ENCODE results near the gene TXNRD1.

The TXNRD1 gene

DNA sequence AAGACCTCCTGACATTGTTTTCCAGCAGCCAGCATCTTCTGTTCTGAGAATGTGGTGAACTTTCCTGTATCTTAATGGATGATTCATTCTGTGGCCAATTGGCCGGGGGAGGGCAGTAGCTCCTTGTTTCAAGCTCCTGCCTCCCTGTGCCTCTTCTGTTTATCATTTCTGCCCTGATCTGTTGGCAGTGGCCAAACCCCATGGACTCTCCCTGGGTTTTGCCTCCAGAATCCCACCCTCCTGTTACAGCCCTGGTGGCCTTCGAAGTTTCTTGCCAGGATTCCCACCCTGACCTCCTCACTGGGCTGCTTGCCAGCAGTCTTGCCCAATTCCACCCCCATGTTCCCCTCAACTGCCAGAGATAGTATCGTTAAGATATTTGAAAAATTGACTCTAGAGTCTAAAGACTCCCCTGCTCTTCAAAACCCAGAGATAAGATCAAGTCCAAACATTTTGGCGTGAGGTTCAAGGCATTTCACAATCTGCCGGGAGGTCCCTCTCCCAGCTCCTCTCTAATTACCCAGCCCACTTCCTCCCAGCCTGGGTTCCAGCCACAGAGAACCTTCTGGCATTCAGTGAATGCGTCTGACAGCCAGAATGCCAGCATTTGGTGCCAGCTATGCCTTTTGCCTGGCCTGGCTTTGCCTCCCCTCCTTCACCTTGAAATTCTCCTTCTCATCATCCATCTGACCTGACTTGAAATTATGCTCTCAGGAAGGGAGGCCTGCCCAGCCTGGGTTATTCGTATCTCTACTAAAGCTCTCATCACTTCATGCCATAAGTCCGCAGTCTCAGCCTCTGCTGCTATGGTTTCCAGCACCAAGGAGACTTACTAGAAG lies 37.7 kb upstream of the TXNRD1 start:
- no peak overlapping the region for H3K4me3 ChIP-seq (ENCODE audit: low read length)
- H3K9ac ChIP-seq (ENCODE audit: low read length): no peak overlapping the region
- H3K4me1 ChIP-seq (ENCODE audit: control insufficient read depth, low read depth, low read length): no peaks in the 10 kb centered on the region
- no peaks in the 10 kb centered on the region for H3K27me3 ChIP-seq (ENCODE audit: control insufficient read depth, insufficient read depth, low read length)
- H3K36me3 ChIP-seq (ENCODE audit: control insufficient read depth, low read depth, low read length): no peaks in the 10 kb centered on the region
- H3K27ac ChIP-seq (ENCODE audit: low read length): no peak overlapping the region
- no peaks in the 10 kb centered on the region for H3K9me3 ChIP-seq (ENCODE audit: control insufficient read depth, low read depth, low read length)

DNA sequence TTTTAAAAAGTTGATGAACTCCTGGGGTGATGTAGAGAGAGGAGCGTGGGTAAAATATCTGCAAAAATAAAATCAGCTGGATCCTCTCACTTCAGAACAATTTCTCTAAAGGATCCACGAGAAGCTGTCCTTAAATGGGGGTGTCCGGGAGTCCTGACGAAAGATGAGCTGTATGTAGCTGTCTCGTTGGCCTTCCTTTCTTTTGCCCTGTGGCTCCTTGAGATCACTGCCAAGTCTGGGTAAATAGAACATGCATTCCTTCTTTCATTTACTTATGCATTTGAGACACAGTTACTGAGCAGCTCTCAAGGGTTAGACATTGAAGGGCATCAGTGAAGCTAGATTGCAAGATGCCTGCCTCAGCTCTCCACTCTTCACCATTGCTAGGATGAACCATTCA lies 35.2 kb upstream of the TXNRD1 start:
- Histone ChIP-seq H3K27me3 (ENCODE audit: control insufficient read depth, insufficient read depth, low read length) (no peaks in the 10 kb centered on the region), H3K9ac (ENCODE audit: low read length) (no peak overlapping the region), H3K4me3 (ENCODE audit: low read length) (no peak overlapping the region), H3K36me3 (ENCODE audit: control insufficient read depth, low read depth, low read length) (no peaks in the 10 kb centered on the region), H3K4me1 (ENCODE audit: control insufficient read depth, low read depth, low read length) (no peaks in the 10 kb centered on the region), H3K9me3 (ENCODE audit: control insufficient read depth, low read depth, low read length) (peaks cover 4% of the 10 kb centered on the region), H3K27ac (ENCODE audit: low read length) (no peak overlapping the region)

DNA sequence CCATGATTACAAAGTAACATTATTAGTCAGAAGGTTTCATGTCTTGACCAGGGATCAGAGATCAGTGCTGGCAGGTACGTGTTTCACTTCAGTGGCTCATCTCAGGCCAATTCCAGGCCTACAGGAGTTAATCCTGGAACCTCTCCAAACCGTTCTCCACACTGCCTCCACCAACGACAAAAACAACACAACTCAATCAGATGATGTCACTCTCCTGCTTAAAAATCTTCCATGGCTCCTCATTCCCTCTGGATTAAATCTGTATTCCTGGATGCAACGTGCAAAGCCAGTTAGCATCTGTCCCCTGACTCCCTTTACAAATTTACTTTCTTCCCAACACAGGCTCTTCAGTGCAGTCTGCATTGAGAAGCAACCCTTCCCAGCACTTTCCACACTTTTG lies 34.3 kb upstream of the TXNRD1 start:
- H3K9me3 ChIP-seq (ENCODE audit: control insufficient read depth, low read depth, low read length): peaks cover 4% of the 10 kb centered on the region
- H3K4me3 ChIP-seq (ENCODE audit: low read length): no peak overlapping the region
- no peak overlapping the region for H3K27ac ChIP-seq (ENCODE audit: low read length)
- no peak overlapping the region for H3K9ac ChIP-seq (ENCODE audit: low read length)
- no peaks in the 10 kb centered on the region for H3K27me3 ChIP-seq (ENCODE audit: control insufficient read depth, insufficient read depth, low read length)
- no peaks in the 10 kb centered on the region for H3K4me1 ChIP-seq (ENCODE audit: control insufficient read depth, low read depth, low read length)
- H3K36me3 ChIP-seq (ENCODE audit: control insufficient read depth, low read depth, low read length): no peaks in the 10 kb centered on the region

DNA sequence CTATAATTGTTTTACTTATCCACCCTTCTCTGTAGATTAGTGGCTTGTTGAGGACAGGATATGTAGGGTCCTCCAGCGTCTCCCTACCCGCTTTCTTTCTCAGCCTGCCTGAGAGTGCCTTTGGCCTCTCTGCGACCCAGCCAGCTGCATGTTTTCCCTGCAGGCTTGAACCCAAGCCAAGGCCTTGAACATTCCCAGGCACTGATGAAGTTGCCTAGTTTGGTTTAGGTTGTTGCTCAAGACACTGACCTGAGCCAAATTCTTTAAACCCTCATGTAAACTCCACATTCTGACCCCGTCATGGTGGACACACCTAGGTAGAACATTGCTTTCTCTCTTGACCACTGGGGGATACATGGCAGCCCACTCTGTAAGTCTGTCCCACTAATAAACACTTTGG lies 33.4 kb upstream of the TXNRD1 start:
- no peak overlapping the region for H3K9ac ChIP-seq (ENCODE audit: low read length)
- no peaks in the 10 kb centered on the region for H3K27me3 ChIP-seq (ENCODE audit: control insufficient read depth, insufficient read depth, low read length)
- H3K27ac ChIP-seq (ENCODE audit: low read length): no peak overlapping the region
- no peak overlapping the region for H3K4me3 ChIP-seq (ENCODE audit: low read length)
- peaks cover 4% of the 10 kb centered on the region for H3K9me3 ChIP-seq (ENCODE audit: control insufficient read depth, low read depth, low read length)
- no peaks in the 10 kb centered on the region for H3K36me3 ChIP-seq (ENCODE audit: control insufficient read depth, low read depth, low read length)
- H3K4me1 ChIP-seq (ENCODE audit: control insufficient read depth, low read depth, low read length): no peaks in the 10 kb centered on the region

DNA sequence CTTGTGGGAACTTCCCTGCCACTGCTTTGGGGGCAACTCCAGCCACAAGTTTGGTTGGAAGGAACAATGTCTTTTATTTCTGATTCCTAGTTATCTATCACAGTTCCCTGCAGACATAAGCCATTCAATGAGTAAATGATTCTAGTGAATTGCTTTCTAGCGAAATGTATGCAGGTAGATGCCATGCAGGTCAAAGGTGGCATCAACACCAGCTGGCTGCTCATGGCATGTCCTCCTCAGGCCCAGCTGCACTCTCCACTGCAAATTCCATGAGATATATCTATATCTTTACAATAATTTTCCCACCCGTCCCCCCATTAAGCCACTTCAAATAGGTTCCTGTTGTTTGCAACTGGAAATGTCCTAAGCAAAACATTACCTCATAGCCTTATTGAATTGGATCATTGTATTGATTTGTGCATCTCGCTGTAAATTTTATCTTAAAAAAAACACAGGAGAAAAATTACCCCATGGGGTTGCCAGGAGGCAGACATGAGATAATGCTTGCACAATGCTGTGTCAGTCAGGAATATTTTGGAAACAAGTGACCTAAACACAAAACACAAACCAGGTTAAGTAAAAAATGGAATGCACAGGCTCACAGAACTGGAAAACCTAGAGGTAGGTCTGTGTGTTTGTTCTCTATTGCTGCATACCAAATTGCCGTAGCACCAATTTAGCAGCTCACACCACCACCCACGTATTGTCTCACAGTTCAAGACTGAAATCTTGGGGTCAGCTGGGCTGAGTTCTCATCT lies 32.8 kb upstream of the TXNRD1 start:
- Histone ChIP-seq H3K9ac (ENCODE audit: low read length) (no peak overlapping the region), H3K4me1 (ENCODE audit: control insufficient read depth, low read depth, low read length) (no peaks in the 10 kb centered on the region), H3K36me3 (ENCODE audit: control insufficient read depth, low read depth, low read length) (no peaks in the 10 kb centered on the region), H3K4me3 (ENCODE audit: low read length) (no peak overlapping the region), H3K27ac (ENCODE audit: low read length) (no peak overlapping the region), H3K27me3 (ENCODE audit: control insufficient read depth, insufficient read depth, low read length) (no peaks in the 10 kb centered on the region), H3K9me3 (ENCODE audit: control insufficient read depth, low read depth, low read length) (peaks cover 4% of the 10 kb centered on the region)

DNA sequence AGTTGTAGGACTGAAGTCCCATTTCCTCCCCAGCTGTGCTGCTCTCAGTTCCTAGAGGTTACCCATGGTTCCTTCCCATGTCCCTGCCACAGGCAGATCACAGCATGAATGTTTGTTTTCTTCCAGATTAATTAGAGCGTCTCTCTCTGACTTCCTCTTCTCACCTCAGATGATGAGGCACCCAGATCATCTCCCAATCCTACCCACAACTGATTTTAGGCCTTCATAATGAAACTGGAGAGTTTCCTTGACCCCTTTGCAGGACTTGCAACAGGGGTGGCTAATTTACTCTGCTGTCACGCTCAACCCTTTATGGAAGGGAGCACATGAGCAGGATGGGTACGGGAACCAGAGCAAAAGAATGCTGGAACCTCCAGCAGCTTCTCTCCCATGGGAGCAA lies 32.1 kb upstream of the TXNRD1 start:
- Histone ChIP-seq H3K4me3 (ENCODE audit: low read length) (no peak overlapping the region), H3K27ac (ENCODE audit: low read length) (no peak overlapping the region), H3K9ac (ENCODE audit: low read length) (no peak overlapping the region), H3K27me3 (ENCODE audit: control insufficient read depth, insufficient read depth, low read length) (no peaks in the 10 kb centered on the region), H3K9me3 (ENCODE audit: control insufficient read depth, low read depth, low read length) (peaks cover 4% of the 10 kb centered on the region), H3K36me3 (ENCODE audit: control insufficient read depth, low read depth, low read length) (no peaks in the 10 kb centered on the region), H3K4me1 (ENCODE audit: control insufficient read depth, low read depth, low read length) (no peaks in the 10 kb centered on the region)

DNA sequence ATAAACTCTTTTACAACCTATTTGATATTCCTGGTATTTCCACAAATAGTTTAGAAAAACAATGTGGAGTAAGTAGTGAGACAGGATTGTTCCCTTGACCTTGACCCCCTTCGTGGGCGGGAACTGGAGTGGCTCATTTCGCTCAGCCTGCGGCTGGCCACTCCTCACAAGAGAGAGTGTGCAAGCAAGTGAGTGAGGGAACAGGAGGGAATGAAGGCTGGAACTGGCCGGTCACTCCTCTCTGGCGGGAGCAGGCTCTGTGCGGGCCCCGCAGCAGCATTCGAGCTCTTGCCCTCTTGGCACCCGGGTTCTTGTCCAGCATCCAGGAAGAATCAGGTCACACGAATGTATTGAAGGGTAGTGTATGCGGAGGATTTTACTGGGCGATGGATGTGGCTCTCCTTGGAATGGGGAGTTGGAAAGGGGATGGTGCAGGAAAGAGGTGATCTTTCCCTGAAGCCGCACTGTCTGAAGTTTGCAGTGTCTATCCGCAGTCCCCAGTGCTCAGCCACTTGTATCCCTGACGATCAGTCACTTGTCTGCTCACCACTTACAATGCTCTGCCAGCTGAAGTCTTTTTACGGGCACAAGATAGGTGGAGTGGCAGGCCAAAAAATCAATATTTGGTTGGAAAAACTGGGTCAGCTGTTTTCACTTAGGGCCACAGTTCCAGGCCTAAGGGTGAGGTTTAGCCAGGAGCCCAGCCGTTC lies 28.0 kb upstream of the TXNRD1 start:
- no peak overlapping the region for H3K27ac ChIP-seq (ENCODE audit: low read length)
- peaks cover 4% of the 10 kb centered on the region for H3K9me3 ChIP-seq (ENCODE audit: control insufficient read depth, low read depth, low read length)
- no peaks in the 10 kb centered on the region for H3K36me3 ChIP-seq (ENCODE audit: control insufficient read depth, low read depth, low read length)
- H3K4me3 ChIP-seq (ENCODE audit: low read length): no peak overlapping the region
- H3K9ac ChIP-seq (ENCODE audit: low read length): no peak overlapping the region
- no peaks in the 10 kb centered on the region for H3K27me3 ChIP-seq (ENCODE audit: control insufficient read depth, insufficient read depth, low read length)
- H3K4me1 ChIP-seq (ENCODE audit: control insufficient read depth, low read depth, low read length): no peaks in the 10 kb centered on the region

DNA sequence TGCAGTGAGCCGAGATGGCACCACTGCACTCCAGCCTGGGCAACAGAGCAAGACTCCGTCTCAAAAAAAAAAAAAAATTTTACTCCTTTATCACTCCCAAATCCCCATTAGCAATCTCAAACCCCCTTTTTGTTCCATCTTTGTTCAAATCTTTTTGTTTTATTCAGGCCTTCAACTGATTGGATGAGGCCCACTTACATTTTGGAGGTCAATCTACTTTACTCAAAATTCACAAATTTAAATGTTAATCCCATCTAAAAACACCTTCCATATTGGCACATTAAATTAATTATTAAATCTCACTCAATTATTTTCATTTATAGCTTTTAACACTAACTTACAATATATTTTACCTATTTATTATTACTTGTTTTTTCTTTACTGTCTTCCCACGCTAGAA lies 27.0 kb upstream of the TXNRD1 start:
- Histone ChIP-seq H3K9ac (ENCODE audit: low read length) (no peak overlapping the region), H3K27ac (ENCODE audit: low read length) (no peak overlapping the region), H3K36me3 (ENCODE audit: control insufficient read depth, low read depth, low read length) (no peaks in the 10 kb centered on the region), H3K27me3 (ENCODE audit: control insufficient read depth, insufficient read depth, low read length) (no peaks in the 10 kb centered on the region), H3K9me3 (ENCODE audit: control insufficient read depth, low read depth, low read length) (peaks cover 4% of the 10 kb centered on the region), H3K4me3 (ENCODE audit: low read length) (no peak overlapping the region), H3K4me1 (ENCODE audit: control insufficient read depth, low read depth, low read length) (no peaks in the 10 kb centered on the region)

DNA sequence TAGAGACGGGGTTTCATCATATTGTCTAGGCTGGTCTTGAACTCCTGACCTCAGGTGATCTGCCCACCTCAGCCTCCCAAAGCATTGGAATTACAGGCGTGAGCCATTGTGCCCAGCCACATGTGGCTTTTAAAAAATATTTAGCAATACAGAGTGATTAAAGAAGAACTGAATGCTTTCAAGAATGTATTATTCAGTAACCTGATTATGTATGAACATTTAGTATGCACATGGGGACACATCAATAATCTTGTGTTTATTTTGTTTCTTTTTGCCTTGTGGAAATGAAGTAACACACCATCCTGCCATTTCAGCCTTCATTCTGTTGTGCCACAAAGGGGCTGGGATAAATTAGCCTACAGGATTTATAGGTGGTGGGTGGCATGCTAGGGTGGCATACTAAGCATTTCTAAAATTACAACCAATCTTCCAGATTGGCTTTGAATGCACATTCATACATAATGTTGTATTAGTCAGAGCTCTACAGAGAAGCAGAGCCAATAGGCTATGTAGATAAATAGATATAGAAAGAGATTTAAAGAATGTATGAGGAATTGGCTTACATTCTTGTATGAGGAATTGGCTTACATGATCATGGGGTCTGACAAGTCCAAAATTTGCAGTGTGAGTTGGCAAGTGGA lies 25.5 kb upstream of the TXNRD1 start:
- no peak overlapping the region for H3K4me3 ChIP-seq (ENCODE audit: low read length)
- no peak overlapping the region for H3K27ac ChIP-seq (ENCODE audit: low read length)
- H3K4me1 ChIP-seq (ENCODE audit: control insufficient read depth, low read depth, low read length): no peaks in the 10 kb centered on the region
- no peaks in the 10 kb centered on the region for H3K36me3 ChIP-seq (ENCODE audit: control insufficient read depth, low read depth, low read length)
- no peak overlapping the region for H3K9ac ChIP-seq (ENCODE audit: low read length)
- no peaks in the 10 kb centered on the region for H3K9me3 ChIP-seq (ENCODE audit: control insufficient read depth, low read depth, low read length)
- H3K27me3 ChIP-seq (ENCODE audit: control insufficient read depth, insufficient read depth, low read length): no peaks in the 10 kb centered on the region

DNA sequence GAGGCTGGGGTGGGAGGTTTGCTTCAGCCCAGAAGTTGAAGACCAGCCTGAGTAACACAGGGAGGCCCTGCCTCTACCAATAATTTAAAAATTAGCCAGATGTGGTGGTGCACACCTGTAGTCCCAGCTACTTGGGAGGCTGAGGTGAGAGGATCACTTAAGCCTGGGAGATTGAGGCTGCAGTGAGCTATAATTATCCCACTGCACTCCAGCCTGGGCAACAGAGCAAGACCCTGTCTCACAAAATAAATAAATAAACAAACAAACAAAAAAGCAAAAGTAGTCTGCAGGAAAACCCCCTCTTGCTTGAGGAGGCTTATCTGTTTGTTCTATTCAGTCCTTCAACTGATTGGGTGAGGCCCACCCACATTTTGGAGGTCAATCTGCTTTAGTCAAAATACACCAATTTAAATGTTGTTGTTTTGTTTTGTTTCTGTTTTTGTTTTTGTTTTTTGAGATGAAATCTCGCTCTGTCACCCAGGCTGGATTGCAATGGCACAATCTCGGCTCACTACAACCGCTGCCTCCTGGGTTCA lies 24.9 kb upstream of the TXNRD1 start:
- Histone ChIP-seq H3K27me3 (ENCODE audit: control insufficient read depth, insufficient read depth, low read length) (no peaks in the 10 kb centered on the region), H3K9me3 (ENCODE audit: control insufficient read depth, low read depth, low read length) (no peaks in the 10 kb centered on the region), H3K4me3 (ENCODE audit: low read length) (no peak overlapping the region), H3K36me3 (ENCODE audit: control insufficient read depth, low read depth, low read length) (no peaks in the 10 kb centered on the region), H3K27ac (ENCODE audit: low read length) (no peak overlapping the region), H3K9ac (ENCODE audit: low read length) (no peak overlapping the region), H3K4me1 (ENCODE audit: control insufficient read depth, low read depth, low read length) (no peaks in the 10 kb centered on the region)

DNA sequence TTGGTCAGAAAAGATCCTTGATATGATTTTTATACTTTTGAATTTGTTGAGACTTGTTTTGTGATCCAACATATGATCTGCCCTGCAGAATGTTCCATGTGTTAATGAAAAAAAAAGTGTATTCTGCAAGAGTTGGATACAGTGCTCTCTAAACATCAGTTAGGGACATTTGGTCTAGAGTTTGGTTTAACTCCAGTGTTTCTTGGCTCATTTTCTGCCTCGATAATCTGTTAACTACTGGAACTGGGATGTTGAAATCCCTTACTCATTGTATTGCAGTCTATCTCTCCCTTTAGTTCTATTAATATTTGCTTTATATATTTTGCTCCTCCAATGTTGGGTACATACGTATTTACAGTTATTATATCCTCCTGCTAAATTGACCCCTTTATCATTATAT lies 18.3 kb upstream of the TXNRD1 start:
- Histone ChIP-seq H3K27me3 (ENCODE audit: control insufficient read depth, insufficient read depth, low read length) (no peaks in the 10 kb centered on the region), H3K9me3 (ENCODE audit: control insufficient read depth, low read depth, low read length) (peaks cover 7% of the 10 kb centered on the region), H3K9ac (ENCODE audit: low read length) (no peak overlapping the region), H3K4me3 (ENCODE audit: low read length) (no peak overlapping the region), H3K36me3 (ENCODE audit: control insufficient read depth, low read depth, low read length) (no peaks in the 10 kb centered on the region), H3K27ac (ENCODE audit: low read length) (no peak overlapping the region), H3K4me1 (ENCODE audit: control insufficient read depth, low read depth, low read length) (no peaks in the 10 kb centered on the region)

All from iPS-18a (cell line).